Ovary (tissue), 9 donors: ENCODE data around the gene TFAP2B. TPM values are rescaled to one million over a fixed set of nuclear protein-coding genes. Genes with fewer than 3 reads are reported as not detected.

ENCODE experiments used
- DNase-seq, 5 donors: peaks; one replicate each; pipeline ENCODE4 v3.0.0-alpha.2; 2019 to 2020
- H3K27ac ChIP-seq, 2 donors: fragments of 200-600 bp; one replicate each; pipeline versions ENCODE4 v1.5.1 to v1.8.0; 2019 to 2022
- H3K27me3 ChIP-seq: fragments of 200-600 bp; one replicate; pipeline ENCODE4 v1.8.0; 2022
- H3K36me3 ChIP-seq: fragments of 200-600 bp; sonication (generic); one replicate; pipeline ENCODE4 v1.5.1; 2019
- H3K4me1 ChIP-seq: one replicate; pipeline ENCODE4 v1.8.1; 2013; ENCODE audit warnings: mild to moderate bottlenecking, moderate library complexity; ENCODE audit not compliant: insufficient read depth
- H3K4me3 ChIP-seq: fragments of 200-600 bp; sonication (generic); one replicate; pipeline ENCODE4 v1.5.1; 2017
- H3K9me3 ChIP-seq, 2 donors: fragments of 200-600 bp in 1 of 2; sonication (generic) in 1 of 2; one replicate each; pipeline versions ENCODE4 v1.5.1 to v1.8.1; 2013 to 2019; ENCODE audit warnings: mild to moderate bottlenecking in 1 of 2, moderate library complexity in 1 of 2
- CTCF ChIP-seq, 3 donors: fragments of 450-650 bp in 2 of 3; fragments of 200-600 bp in 1 of 3; IDR thresholded peaks; one replicate each; pipeline versions ENCODE4 v1.5.1 to v1.8.0; 2016 to 2022; ENCODE audit warnings: antibody characterized with exemption in 3 of 3, mild to moderate bottlenecking in 1 of 3
- EP300 ChIP-seq: sonication (generic); formaldehyde crosslinking; IDR thresholded peaks from one replicate; pipeline ENCODE4 v1.6.1; 2017; ENCODE audit warnings: antibody characterized with exemption
- POLR2A ChIP-seq: fragments of 450-650 bp; IDR thresholded peaks from one replicate; pipeline ENCODE4 v1.6.1; 2017; ENCODE audit warnings: antibody characterized with exemption, mild to moderate bottlenecking, moderate library complexity
- WGBS, 3 donors: extraction: QIAGEN DNeasy Blood & Tissue Kit in 1 of 3; methylation state at CpG; one replicate each; pipeline versions ENCODE4 v1.1.5 to v1.1.7; 2013 to 2017; 5-methylcytosine and 5-hydroxymethylcytosine counted together
- intact Hi-C, 4 donors: fragments of 100-400 bp; cut with DNase I; formaldehyde crosslinking; loops; one replicate each; pipeline versions ENCODE4 v1.11.0 to v1.15.1; 2022 to 2023
- polyA plus RNA-seq, 2 donors: library from polyadenylated mRNA; stranded (reverse); fragments of 200-250 nt in 1 of 2; fragments of 350-450 nt in 1 of 2; fragmentation: Illumina TruSeq in 1 of 2; extraction: RNeasy Lipid Tissue Mini Kit (QIAGEN cat#74804) in 1 of 2; gene quantifications; one replicate each; pipeline ENCODE4 v1.2.3, GENCODE V29; 2013 to 2014
- total RNA-seq, 7 donors: library from RNA; depleted of rRNA in 2 of 7; stranded (reverse); fragments of >200 nt in 2 of 7; fragmentation: NEBNext Ultra II Directional in 3 of 7; extraction: Animal tissue kit (Norgen Biotek cat#: 25700) in 3 of 7; gene quantifications; one replicate each; pipeline versions ENCODE4 v1.1.0 to v1.2.4, GENCODE V29; 2016 to 2023
- donor health status: DM: no; HTN: no; CAD: no; lungs with moderate emphysema.
- donor health status: DM: no; HTN: no; CAD: no.
- donor health status: Bipolar disorder and iron deficiency.
- donor health status: DM: yes; HTN: yes; CAD: no.
- donor health status: DM: no; HTN: no; CAD: no.
- donor health status: DM: yes; HTN: yes; CAD: no.

TFAP2B gene
- total and polyA plus RNA-seq, 9 donors = not detected

DNA sequence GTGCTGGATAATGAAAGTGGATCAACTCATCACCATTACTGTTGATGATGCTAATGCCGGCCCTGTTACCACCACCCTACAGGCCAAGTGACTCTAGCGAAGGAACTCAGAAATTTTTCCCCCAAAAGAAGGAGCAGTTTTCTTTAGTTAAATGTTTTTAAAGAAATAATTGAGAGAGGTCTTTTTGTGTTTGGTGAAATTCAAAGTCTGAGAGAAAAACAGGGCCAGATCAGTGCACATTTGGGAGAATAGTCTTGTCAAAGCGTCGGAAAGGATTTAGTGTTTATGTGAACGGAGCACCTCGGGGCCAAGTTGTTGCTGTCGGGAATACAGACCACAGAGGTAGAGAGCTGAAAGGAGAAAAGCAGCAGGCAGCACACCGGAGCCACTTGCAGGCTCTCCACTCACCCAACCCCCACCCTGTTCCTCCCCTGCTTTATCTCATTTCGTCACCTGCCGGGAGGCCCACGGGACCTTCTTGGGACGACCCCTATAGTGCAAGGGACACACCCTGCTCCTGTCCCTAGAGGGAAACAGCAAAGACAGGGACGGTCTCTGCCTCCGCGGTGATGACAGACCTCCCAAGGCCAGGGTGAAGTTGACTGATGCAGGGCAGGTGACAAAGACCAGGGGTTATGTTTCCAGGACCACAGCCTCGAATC, 6.8 kb downstream of the TFAP2B start:
- no peak overlapping the region for H3K4me3 ChIP-seq
- no peaks in the 10 kb centered on the region for H3K36me3 ChIP-seq
- WGBS, 3 donors = 3 to 7% (median 3%) methylated on average over 16 of the region's 16 CpGs
- TF ChIP-seq CTCF (IDR thresholded peaks at IDR 0.05) = no peak
- no peak for TF ChIP-seq EP300
- no peak for TF ChIP-seq POLR2A
- no peaks in the 10 kb centered on the region for H3K9me3 ChIP-seq
- H3K27me3 ChIP-seq = no peaks in the 10 kb centered on the region
- no peaks in the 10 kb centered on the region for H3K4me1 ChIP-seq
- intact Hi-C loops = no loop called here
- DNase-seq = no peak
- H3K27ac ChIP-seq = no peak overlapping the region

- Histone ChIP-seq H3K27me3 (no peaks in the 10 kb centered on the region), H3K4me3 (no peak overlapping the region), H3K4me1 (no peaks in the 10 kb centered on the region), H3K27ac (no peak overlapping the region), H3K9me3 (no peaks in the 10 kb centered on the region), H3K36me3 (no peaks in the 10 kb centered on the region)
- TF ChIP-seq EP300 (no peak), CTCF (IDR thresholded peaks at IDR 0.05) (no peak), POLR2A (no peak)
- DNase-seq = no peak
- intact Hi-C loops = no loop called here
- WGBS, 3 donors = 3 to 5% (median 3%) methylated on average over 19 of the region's 19 CpGs
Measured at GRCh38 chr6:50826037-50826761, 7.5 kb downstream of the TFAP2B start.

- H3K4me3 ChIP-seq = no peak overlapping the region
- 2 to 6% (median 3%) methylated on average over 15 of the region's 15 CpGs for WGBS, 3 donors
- TF ChIP-seq EP300 = no peak
- TF ChIP-seq CTCF (IDR thresholded peaks at IDR 0.05) = no peak
- no peak for TF ChIP-seq POLR2A
- no peaks in the 10 kb centered on the region for H3K27me3 ChIP-seq
- DNase-seq = no peak
- no peaks in the 10 kb centered on the region for H3K4me1 ChIP-seq
- intact Hi-C loops = no loop called here
- no peak overlapping the region for H3K27ac ChIP-seq
- no peaks in the 10 kb centered on the region for H3K36me3 ChIP-seq
- no peaks in the 10 kb centered on the region for H3K9me3 ChIP-seq
Measured at GRCh38 chr6:50826803-50827202, 8.1 kb downstream of the TFAP2B start.

- Histone ChIP-seq H3K27me3 (no peaks in the 10 kb centered on the region), H3K9me3 (no peaks in the 10 kb centered on the region), H3K36me3 (no peaks in the 10 kb centered on the region), H3K4me3 (no peak overlapping the region), H3K4me1 (no peaks in the 10 kb centered on the region), H3K27ac (no peak overlapping the region)
- TF ChIP-seq EP300 (no peak), CTCF (IDR thresholded peaks at IDR 0.05) (no peak), POLR2A (no peak)
- DNase-seq = no peak
- intact Hi-C loops = no loop called here
- 25 to 33% (median 29%) methylated on average over 2 of the region's 2 CpGs for WGBS, 3 donors
Measured at GRCh38 chr6:50829049-50829448, 10.4 kb downstream of the TFAP2B start.
